HL-60 (cell line): Measurements from ENCODE around the gene NDP.

Experiments used
- GABPA ChIP-seq: IDR thresholded peaks from 2 replicates; pipeline ENCODE4 v1.6.1; 2012; ENCODE audit warnings: low read depth
- POLR2AphosphoS5 ChIP-seq: IDR thresholded peaks from 2 replicates; pipeline ENCODE4 v1.6.1; 2012; ENCODE audit warnings: low read depth
- TF ChIP-seq, protein P1 (sequence below): IDR thresholded peaks from one replicate; pipeline ENCODE4 v1.5.1; 2011; ENCODE audit warnings: low read length, control low read depth, inconsistent platforms; ENCODE audit not compliant: insufficient read depth

DNA sequence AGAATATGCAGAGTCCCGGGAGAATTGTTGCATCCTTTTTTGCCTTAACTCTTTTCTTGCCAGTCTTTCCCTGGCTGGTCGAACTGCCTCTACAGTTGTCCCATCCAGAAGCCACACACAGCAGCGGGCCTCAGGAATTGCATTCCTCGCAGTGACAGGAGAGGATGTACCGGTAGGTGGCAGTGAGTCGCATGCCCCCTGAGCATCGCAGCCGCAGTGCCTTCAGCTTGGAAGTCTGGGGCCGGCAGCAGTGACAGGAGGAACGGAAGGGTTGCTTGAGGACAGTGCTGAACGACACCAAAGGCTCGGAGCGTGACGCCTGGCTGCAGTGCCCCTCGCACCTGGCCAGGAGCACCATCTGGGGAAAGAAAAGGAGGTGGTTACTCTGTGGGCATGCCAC, 23.5 kb downstream of the NDP start:
- no peak for TF ChIP-seq POLR2AphosphoS5
- TF ChIP-seq, protein P1, sequence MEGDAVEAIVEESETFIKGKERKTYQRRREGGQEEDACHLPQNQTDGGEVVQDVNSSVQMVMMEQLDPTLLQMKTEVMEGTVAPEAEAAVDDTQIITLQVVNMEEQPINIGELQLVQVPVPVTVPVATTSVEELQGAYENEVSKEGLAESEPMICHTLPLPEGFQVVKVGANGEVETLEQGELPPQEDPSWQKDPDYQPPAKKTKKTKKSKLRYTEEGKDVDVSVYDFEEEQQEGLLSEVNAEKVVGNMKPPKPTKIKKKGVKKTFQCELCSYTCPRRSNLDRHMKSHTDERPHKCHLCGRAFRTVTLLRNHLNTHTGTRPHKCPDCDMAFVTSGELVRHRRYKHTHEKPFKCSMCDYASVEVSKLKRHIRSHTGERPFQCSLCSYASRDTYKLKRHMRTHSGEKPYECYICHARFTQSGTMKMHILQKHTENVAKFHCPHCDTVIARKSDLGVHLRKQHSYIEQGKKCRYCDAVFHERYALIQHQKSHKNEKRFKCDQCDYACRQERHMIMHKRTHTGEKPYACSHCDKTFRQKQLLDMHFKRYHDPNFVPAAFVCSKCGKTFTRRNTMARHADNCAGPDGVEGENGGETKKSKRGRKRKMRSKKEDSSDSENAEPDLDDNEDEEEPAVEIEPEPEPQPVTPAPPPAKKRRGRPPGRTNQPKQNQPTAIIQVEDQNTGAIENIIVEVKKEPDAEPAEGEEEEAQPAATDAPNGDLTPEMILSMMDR: no peak
- no peak for TF ChIP-seq GABPA
